HG02840 (cell line): ENCODE data around the gene NRCAM.
"Not testable (repeated sequence)": the region's sequence is repeated elsewhere in the genome, so short reads cannot be mapped to it uniquely, and the experiment has no call there.

Source experiments
- ATAC-seq: cut with Tn5 transposase; IDR thresholded peaks from one replicate; pipeline ENCODE4 v1.9.1; 2021; ENCODE audit warnings: mild to moderate bottlenecking, moderate library complexity, moderate number of reproducible peaks; ENCODE audit not compliant: unreplicated experiment, low FRiP score

Gene NRCAM

GRCh38 chr7:108455998-108456677, at the start of gene NRCAM:
NRCAM (minus strand) TSS chr7:108456436; CDS start chr7:108240064, 216,372 bp downstream.
- ATAC-seq: no peak

- ATAC-seq: not testable (repeated sequence)
These were observed 48.3 kb upstream of the NRCAM start for GRCh38 chr7:108504576-108504975.

- ATAC-seq: peak; percentile 95
These were observed 47.1 kb upstream of the NRCAM start for GRCh38 chr7:108503112-108504026.

- no peak for ATAC-seq
These were observed 43.3 kb upstream of the NRCAM start for GRCh38 chr7:108499566-108499965.

- no peak for ATAC-seq
These were observed 42.2 kb upstream of the NRCAM start for GRCh38 chr7:108498481-108498880.

GRCh38 chr7:108497082-108497725, 41.0 kb upstream of the NRCAM start:
- peak; percentile 56 for ATAC-seq

GRCh38 chr7:108492742-108493141, 36.5 kb upstream of the NRCAM start:
- ATAC-seq: no peak

- no peak for ATAC-seq
These were observed 32.7 kb upstream of the NRCAM start for GRCh38 chr7:108488768-108489538.

GRCh38 chr7:108487646-108488045, 31.4 kb upstream of the NRCAM start:
- ATAC-seq: no peak

- no peak for ATAC-seq
These were observed 30.2 kb upstream of the NRCAM start for GRCh38 chr7:108486291-108486966.

GRCh38 chr7:108484137-108484536, 27.9 kb upstream of the NRCAM start:
- ATAC-seq: no peak

- no peak for ATAC-seq
These were observed 24.1 kb upstream of the NRCAM start for GRCh38 chr7:108480311-108480710.

GRCh38 chr7:108479751-108480150, 23.5 kb upstream of the NRCAM start:
- ATAC-seq: no peak

GRCh38 chr7:108479118-108479517, 22.9 kb upstream of the NRCAM start:
- no peak for ATAC-seq

- ATAC-seq: no peak
These were observed 12.0 kb upstream of the NRCAM start for GRCh38 chr7:108468246-108468645.

- no peak for ATAC-seq
These were observed 11.2 kb upstream of the NRCAM start for GRCh38 chr7:108467391-108467790.

GRCh38 chr7:108466322-108466721, 10.1 kb upstream of the NRCAM start:
- ATAC-seq: not testable (repeated sequence)

GRCh38 chr7:108464743-108465142, 8.5 kb upstream of the NRCAM start:
- no peak for ATAC-seq

GRCh38 chr7:108463613-108464012, 7.4 kb upstream of the NRCAM start:
- ATAC-seq: no peak

GRCh38 chr7:108461840-108462239, 5.6 kb upstream of the NRCAM start:
- no peak for ATAC-seq
